ENCODE results near the gene SAMD4B. TPM values are rescaled to one million over a fixed set of nuclear protein-coding genes. Genes with fewer than 3 reads are reported as not detected.

SAMD4B gene
- total RNA-seq, 1 donor: 85.0 TPM

DNA sequence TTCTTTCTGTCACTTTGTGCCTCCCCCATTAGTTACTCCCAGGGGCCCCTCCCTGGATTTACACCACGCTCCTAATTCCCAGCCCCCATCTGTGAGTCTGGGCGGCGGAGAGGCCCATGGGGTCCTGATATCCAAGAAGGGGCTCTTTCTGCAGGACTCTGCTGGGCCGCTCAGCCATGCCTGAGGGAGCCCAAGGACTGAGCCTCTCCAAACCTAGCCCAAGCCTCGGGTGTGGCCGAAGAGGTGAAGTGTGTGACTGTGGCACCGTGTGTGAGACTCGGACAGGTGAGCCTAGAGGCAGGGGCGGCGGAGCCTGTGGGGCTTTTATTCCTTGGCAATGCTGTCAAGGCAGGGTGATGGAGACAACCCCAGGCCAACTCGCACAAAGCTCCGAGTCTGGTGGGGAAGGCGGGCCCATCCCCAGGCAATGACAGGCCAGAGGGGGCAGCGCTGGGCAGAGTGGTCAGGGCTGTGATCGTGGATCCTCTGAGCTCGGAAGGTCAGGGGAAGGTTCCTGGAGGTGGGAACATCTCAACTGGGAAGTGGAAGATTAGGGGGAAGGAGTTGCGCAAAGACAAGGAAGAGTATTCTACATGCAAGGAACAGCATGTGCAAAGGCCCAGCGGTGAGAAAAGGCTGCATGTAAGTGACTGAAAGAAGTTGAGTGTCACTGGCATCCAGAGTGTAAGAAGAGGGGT lies 71.8 kb downstream of the SAMD4B start:
- H4K20me1 ChIP-seq (ENCODE audit: insufficient read depth, low read length): peaks cover 23% of the 10 kb centered on the region
- peak; percentile 13 for TF ChIP-seq CTCF (IDR thresholded peaks at IDR 0.05; ENCODE audit: extremely low read depth, low read depth, low read length)
- H3K9me3 ChIP-seq (ENCODE audit: low read depth, low read length): no peaks in the 10 kb centered on the region
- H3K79me2 ChIP-seq (ENCODE audit: insufficient read depth, low read length): peaks cover 45% of the 10 kb centered on the region
- H3K4me2 ChIP-seq (ENCODE audit: insufficient read depth, low read length): peak overlapping the region; percentile 92
- DNase-seq (ENCODE audit: insufficient read length, low spot score, missing footprints): peak; percentile 92
- no peaks in the 10 kb centered on the region for H3K27me3 ChIP-seq (ENCODE audit: insufficient read depth, low read length)
- peak overlapping the region; percentile 84 for H3K27ac ChIP-seq (ENCODE audit: low read depth, low read length)
- H2AFZ ChIP-seq (ENCODE audit: low read length): peak overlapping the region; percentile 50
- H3K4me1 ChIP-seq (ENCODE audit: insufficient read depth, low read length): peaks cover 29% of the 10 kb centered on the region
- H3K4me3 ChIP-seq (ENCODE audit: insufficient read depth, low read length): peak overlapping the region; percentile 83
- H3K36me3 ChIP-seq (ENCODE audit: insufficient read depth, low read length): peaks cover 19% of the 10 kb centered on the region

- Histone ChIP-seq H3K9me3 (ENCODE audit: low read depth, low read length) (no peaks in the 10 kb centered on the region), H4K20me1 (ENCODE audit: insufficient read depth, low read length) (peaks cover 22% of the 10 kb centered on the region), H3K36me3 (ENCODE audit: insufficient read depth, low read length) (peaks cover 21% of the 10 kb centered on the region), H3K4me2 (ENCODE audit: insufficient read depth, low read length) (peak overlapping the region; percentile 92), H3K4me3 (ENCODE audit: insufficient read depth, low read length) (peak overlapping the region; percentile 83), H2AFZ (ENCODE audit: low read length) (no peak overlapping the region), H3K4me1 (ENCODE audit: insufficient read depth, low read length) (peaks cover 26% of the 10 kb centered on the region), H3K79me2 (ENCODE audit: insufficient read depth, low read length) (peaks cover 42% of the 10 kb centered on the region), H3K27me3 (ENCODE audit: insufficient read depth, low read length) (no peaks in the 10 kb centered on the region), H3K27ac (ENCODE audit: low read depth, low read length) (peak overlapping the region; percentile 84)
- DNase-seq (ENCODE audit: insufficient read length, low spot score, missing footprints): peak; percentile 86
- TF ChIP-seq CTCF (IDR thresholded peaks at IDR 0.05; ENCODE audit: extremely low read depth, low read depth, low read length): no peak
Observed at GRCh38 chr19:39415111-39416046, 73.2 kb downstream of the SAMD4B start.

DNA sequence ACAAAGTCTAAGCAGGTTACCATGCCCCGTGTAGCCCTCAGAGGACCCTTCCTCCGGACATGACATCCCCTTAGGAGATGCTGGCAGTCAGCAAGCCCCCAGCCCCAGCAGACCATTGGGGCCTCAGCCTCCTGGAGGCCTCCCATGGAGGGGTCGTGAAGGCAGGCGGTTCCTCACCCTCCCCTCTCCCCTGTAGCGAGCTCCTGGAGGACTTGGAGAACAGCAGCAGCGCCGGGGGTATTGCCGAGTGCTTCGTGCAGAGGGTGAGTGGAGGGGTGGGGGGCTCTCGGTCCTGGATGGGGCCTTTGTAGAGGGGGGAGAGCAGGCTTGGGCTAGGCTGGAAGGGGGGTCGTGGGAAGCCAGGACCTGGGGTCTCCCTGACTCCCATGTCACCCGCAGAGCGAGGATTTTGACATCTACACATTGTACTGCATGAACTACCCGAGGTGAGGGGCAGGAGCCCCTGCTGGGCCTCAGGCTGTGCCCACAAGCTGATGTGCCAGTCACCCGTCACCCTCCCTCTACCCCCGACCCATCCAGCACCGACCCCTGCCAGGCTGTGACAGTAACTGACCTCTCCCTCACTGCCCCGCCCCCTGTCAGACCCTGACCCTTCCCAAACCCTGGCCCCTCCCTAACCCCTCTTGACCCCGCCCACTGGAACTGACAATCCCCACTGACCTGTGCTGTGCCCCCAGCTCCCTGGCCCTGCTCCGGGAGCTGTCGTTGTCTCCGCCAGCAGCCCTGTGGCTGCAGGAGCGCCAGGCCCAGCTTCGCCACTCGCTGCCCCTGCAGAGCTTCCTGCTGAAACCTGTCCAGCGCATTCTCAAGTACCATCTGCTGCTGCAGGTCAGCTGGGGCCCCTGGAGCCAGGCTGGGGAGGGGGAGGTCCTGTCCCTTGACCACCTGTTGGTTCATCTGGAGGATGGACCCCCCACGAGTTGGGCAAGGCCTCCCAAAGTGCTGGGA lies 74.2 kb downstream of the SAMD4B start:
- Histone ChIP-seq H3K4me1 (ENCODE audit: insufficient read depth, low read length) (peaks cover 15% of the 10 kb centered on the region), H3K4me2 (ENCODE audit: insufficient read depth, low read length) (no peak overlapping the region), H3K4me3 (ENCODE audit: insufficient read depth, low read length) (no peak overlapping the region), H3K27me3 (ENCODE audit: insufficient read depth, low read length) (no peaks in the 10 kb centered on the region), H3K9me3 (ENCODE audit: low read depth, low read length) (no peaks in the 10 kb centered on the region), H4K20me1 (ENCODE audit: insufficient read depth, low read length) (peaks cover 18% of the 10 kb centered on the region), H3K36me3 (ENCODE audit: insufficient read depth, low read length) (peaks cover 32% of the 10 kb centered on the region), H2AFZ (ENCODE audit: low read length) (no peak overlapping the region), H3K79me2 (ENCODE audit: insufficient read depth, low read length) (peaks cover 42% of the 10 kb centered on the region), H3K27ac (ENCODE audit: low read depth, low read length) (no peak overlapping the region)
- DNase-seq (ENCODE audit: insufficient read length, low spot score, missing footprints): peak; percentile 73
- no peak for TF ChIP-seq CTCF (IDR thresholded peaks at IDR 0.05; ENCODE audit: extremely low read depth, low read depth, low read length)

All from osteoblast (primary cell).